HG02610 (cell line): Measurements from ENCODE around the gene LRRC4C.

ENCODE experiments used
- ATAC-seq: cut with Tn5 transposase; IDR thresholded peaks from one replicate; pipeline ENCODE4 v1.9.1; 2021; ENCODE audit warnings: mild to moderate bottlenecking, moderate library complexity; ENCODE audit not compliant: unreplicated experiment

The LRRC4C gene

GRCh38 chr11:41334007-41334933, 125.2 kb downstream of the LRRC4C start:
- ATAC-seq: no peak

DNA sequence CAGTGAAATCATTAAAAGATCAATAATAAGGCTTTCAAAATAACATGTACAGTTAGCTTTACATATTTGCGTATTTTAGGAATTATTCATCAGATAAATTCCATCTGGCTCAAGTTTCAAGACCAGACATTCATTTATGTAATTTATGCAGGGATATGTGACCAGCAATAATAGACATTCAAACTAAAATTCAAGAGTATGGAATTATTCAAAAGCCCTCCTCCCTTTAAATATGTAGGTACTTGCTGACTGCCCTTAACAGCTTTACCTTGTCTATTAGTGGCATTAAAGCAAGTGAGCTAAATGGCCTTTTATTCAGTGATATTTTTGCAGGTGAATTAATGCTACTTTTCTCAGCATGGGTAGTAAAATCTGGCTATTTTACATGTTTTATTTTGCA, 126.1 kb downstream of the LRRC4C start:
- no peak for ATAC-seq

DNA sequence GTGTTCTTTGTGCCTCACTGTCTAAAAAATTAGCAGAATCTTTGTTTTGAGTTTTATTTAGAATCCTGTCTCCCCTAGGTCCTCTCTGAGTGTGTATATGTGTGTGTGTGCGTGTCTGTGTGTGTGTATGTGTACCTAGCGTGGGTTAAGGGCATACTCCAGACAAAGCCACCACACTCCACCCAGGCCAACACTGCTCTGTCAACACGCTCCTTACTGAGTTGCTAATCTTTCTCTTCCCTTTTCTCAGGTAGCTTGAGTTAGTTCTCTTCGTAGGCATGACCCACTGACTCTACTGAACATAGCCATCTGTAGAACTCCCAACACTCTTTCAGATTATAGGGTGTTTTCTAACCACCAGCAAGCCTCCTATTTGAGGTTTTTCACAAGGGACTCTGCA, 131.1 kb downstream of the LRRC4C start:
- no peak for ATAC-seq

GRCh38 chr11:41323446-41323845, 136.0 kb downstream of the LRRC4C start:
- no peak for ATAC-seq

- no peak for ATAC-seq
Observed at GRCh38 chr11:41320653-41321052, 138.8 kb downstream of the LRRC4C start.

DNA sequence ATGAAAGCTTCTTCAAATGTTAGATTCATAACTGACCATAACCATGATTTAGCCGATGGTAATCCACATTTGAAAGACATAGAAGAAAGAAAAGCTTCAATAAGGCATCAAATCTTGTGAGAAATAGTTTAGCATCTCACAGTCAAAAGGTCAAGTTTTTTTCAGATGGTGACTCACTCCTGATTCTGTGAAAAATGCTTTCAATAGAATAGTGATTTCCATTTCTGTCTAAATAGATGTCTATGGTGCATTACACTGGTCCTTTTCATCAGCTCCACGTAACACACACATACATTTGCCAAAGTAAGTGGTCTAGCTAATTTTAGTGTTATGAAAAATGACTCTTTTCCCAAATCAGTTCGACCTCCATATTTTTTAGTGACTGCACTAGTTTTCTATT, 139.2 kb downstream of the LRRC4C start:
- ATAC-seq: no peak

GRCh38 chr11:41319434-41319833, 140.0 kb downstream of the LRRC4C start:
- ATAC-seq: no peak

DNA sequence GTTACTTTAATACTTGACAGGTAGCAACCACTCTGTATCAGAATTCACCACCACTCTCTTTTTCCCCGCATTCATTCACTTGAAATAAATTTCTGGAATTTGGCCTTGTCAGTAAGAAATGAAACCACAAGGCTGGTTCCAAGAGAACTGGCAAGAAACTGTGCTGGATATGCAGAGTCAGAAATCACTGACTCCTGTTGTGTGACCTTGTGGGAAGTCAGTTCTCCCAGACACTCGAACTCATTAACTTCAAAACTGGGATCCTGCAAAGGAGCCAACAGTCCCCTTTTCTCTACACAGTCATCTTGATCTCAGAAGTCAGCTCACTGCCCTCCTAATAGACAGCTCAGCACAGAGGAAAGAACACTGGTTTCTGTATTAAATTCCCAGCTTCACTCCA, 142.7 kb downstream of the LRRC4C start:
- ATAC-seq: no peak

- no peak for ATAC-seq
Observed at GRCh38 chr11:41313226-41313625, 146.2 kb downstream of the LRRC4C start.

DNA sequence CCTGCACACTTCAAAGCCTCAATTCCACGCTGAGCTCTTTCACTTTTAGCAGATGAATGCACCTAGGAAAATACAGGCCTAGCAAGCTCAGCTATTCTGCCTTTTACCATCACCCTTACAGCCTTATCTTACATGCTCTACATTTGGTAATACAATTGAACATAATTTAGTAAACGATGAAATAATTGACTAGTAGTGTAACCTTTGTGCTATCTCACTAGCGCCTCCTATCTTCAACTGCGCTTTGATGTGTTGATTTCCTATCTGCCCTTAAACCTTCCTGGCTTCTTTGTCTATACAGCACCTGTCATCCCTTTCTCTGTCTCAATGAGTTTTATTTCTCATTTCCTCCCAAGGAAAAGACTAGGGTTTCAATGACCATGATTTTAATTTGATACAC, 149.7 kb downstream of the LRRC4C start:
- peak; percentile 18 for ATAC-seq

GRCh38 chr11:41309111-41309522, 150.3 kb downstream of the LRRC4C start:
- peak; percentile 67 for ATAC-seq

DNA sequence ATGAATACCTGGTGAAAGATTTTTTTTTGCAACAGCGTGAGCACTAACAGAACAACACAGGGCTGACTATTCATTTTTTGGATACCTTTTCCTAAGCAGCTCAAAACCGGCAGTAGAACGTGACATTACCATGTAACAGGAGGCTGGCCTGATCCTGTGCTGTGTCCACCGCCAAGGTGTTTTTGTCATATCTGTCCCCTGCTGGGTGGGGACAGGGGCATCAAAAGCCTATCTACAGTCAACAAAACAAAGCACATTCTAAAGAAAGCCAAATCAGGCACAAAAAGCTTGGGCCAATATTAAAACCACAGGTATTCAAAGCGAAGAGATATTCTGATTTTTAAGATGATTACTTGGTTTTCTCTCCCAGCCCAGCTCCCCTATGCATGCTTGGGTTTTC, 151.2 kb downstream of the LRRC4C start:
- no peak for ATAC-seq

GRCh38 chr11:41307296-41308080, 152.0 kb downstream of the LRRC4C start:
- ATAC-seq: no peak

DNA sequence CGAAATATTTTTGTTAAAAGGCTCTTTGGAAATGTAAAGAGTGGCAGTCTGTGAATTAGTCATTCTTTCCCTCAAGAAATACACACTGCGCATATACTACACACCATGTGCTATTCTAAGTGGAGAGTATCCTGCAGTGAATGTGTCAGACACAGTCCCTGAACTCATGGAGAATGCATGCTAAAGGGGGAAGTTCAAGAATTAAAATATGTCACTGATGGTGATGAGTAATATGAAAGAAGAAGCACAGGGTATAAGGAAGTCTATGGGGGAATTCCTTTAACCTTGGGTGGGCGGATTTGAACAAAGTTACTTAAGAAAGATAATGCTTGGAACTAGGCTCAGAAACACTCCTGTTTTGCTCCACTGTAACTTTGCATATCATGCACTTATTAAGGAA, 153.0 kb downstream of the LRRC4C start:
- peak; percentile 64 for ATAC-seq

- no peak for ATAC-seq
Observed at GRCh38 chr11:41301023-41301422, 158.4 kb downstream of the LRRC4C start.

- ATAC-seq: no peak
Observed at GRCh38 chr11:41289408-41289807, 170.0 kb downstream of the LRRC4C start.

DNA sequence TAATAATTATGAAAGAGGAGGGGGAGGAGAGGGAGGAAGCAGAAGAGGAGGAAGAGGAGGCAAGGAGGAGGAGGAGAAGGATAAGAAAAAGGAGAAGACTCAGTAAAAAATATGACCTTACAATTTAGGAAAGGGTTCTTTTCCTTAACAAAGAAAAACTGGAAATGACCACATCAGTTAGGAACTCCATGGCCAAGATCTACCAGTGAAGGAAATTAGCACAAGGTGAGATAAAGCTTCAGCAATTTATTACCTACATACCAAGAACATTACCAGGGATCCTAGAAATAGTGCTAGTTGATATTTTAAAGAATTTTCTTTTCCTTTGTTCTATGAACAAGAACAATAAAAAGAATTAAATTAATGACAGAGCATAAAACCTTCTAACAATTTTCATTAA, 172.7 kb downstream of the LRRC4C start:
- no peak for ATAC-seq

GRCh38 chr11:41284354-41284753, 175.1 kb downstream of the LRRC4C start:
- no peak for ATAC-seq

DNA sequence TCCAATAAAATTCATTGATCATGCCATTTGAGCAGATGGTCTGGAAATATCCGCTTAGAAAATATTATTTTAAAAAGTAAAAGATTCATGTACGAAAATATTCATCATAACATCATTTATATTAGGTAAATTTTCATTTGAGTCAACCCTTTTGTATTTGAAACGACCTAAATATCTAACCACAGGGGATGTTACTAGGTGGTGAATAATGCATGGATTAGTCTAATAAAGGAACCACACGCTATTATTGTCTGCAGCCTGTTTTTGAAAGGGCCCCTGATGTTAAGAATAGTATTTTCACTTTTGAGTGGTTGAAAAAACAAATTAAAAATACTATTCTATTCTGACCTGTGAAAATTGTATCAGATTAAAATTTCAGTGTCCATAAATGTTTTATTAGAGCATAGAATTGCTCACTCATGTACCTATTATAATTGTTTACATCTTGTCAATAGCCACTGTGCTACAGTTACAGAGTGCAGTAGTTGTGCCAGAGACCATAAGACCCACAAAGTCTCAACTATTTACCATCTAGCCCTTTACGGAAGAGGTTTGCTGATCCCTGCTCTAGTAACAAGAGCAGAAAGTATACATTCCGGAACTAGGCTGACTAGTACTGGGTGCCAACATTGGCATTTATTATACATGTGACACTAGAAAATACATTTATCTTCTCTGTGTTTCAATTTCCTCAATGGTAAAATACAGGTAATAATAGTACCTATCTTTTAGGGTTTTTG, 176.1 kb downstream of the LRRC4C start:
- no peak for ATAC-seq

DNA sequence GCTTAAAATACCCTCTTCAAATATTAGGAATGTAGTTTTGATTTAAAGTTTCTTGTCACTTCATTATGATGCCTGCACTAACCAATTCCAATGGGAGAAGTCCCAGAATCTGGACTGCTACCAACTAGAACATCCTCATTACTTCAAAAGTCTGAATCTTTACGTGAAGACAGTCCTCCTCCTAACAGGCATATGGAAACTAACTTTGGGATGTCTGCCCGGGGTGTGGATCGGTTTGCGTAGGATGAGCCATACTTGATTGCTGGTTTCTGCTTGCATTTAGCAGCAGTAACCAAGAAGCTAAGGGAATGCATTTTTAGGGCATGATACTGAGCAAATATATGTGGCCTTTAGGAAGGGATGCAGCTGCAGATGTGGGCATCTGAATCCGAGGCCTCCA, 177.1 kb downstream of the LRRC4C start:
- no peak for ATAC-seq

DNA sequence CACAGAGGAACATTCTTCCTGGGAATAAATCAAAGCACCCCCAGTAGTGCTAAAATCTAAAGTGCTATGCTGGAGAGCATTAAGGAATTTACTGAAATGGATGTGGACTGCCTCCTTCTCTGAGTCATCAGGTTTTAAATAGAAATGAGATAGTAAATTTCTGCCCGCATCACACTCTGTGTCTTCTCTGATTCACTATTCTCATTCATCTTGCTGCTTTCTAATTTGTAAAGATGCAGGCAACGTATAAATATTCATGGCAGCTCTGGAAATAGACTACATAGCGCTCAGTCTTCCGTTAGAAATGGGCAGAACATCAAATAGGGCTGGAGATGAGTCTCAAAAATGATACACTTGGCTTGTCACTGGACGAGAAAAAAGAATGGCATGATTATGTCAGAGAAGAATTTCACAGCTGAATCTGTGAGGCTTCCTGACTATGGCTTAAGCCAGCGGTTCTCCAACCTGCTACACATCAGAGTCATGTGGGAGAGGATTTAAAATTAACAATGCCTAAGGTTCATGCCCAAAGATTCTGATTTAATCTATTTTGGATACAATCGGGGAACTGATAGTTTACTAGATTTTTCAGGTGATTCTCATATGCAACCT, 178.2 kb downstream of the LRRC4C start:
- ATAC-seq: no peak
